Omental fat pad (tissue), 4 donors: ENCODE data around the gene KPNB1. TPM values are rescaled to one million over a fixed set of nuclear protein-coding genes. Genes with fewer than 3 reads are reported as not detected.

Experiments
- ATAC-seq: fragments of 150-250 bp; one replicate; pipeline ENCODE4 v1.9.1; 2016; ENCODE audit warnings: mild to moderate bottlenecking, moderate library complexity; ENCODE audit not compliant: low FRiP score
- DNase-seq: peaks from one replicate; pipeline ENCODE4 v3.0.0-alpha.2; 2019; ENCODE audit warnings: low spot score
- CTCF ChIP-seq, 3 donors: fragments of 450-650 bp; IDR thresholded peaks; one replicate each; pipeline ENCODE4 v1.5.1; 2016 to 2017; ENCODE audit warnings: antibody characterized with exemption in 3 of 3, mild to moderate bottlenecking in 3 of 3, moderate library complexity in 2 of 3
- total RNA-seq, 4 donors: library from RNA; depleted of rRNA; stranded (reverse); fragments of >200 nt; gene quantifications; one replicate each; pipeline ENCODE4 v1.1.0, GENCODE V29; 2016

The KPNB1 gene
- total RNA-seq, 4 donors from 2014 or later: 193 to 335 (median 207) TPM

GRCh38 chr17:47636273-47637030 lies 13.3 kb upstream of the KPNB1 start:
- DNase-seq (no peak), ATAC-seq (no peak)
- TF ChIP-seq CTCF (IDR thresholded peaks at IDR 0.05): no peak

- DNase-seq (no peak), ATAC-seq (no peak)
- TF ChIP-seq CTCF (IDR thresholded peaks at IDR 0.05): no peak
Observed at GRCh38 chr17:47638903-47639302, 10.8 kb upstream of the KPNB1 start.

GRCh38 chr17:47640076-47640475 lies 9.6 kb upstream of the KPNB1 start:
- TF ChIP-seq CTCF (IDR thresholded peaks at IDR 0.05): no peak
- ATAC-seq (peak; percentile 10), DNase-seq (no peak)

- ATAC-seq: no peak
- no peak for DNase-seq
- no peak for TF ChIP-seq CTCF (IDR thresholded peaks at IDR 0.05)
Observed at GRCh38 chr17:47641202-47641601, 8.5 kb upstream of the KPNB1 start.

- DNase-seq (no peak), ATAC-seq (no peak)
- TF ChIP-seq CTCF (IDR thresholded peaks at IDR 0.05): no peak
Observed at GRCh38 chr17:47643116-47643515, 6.6 kb upstream of the KPNB1 start.

GRCh38 chr17:47644324-47644723 lies 5.4 kb upstream of the KPNB1 start:
- DNase-seq (no peak), ATAC-seq (no peak)
- TF ChIP-seq CTCF (IDR thresholded peaks at IDR 0.05): no peak

- no peak for TF ChIP-seq CTCF (IDR thresholded peaks at IDR 0.05)
- no peak for DNase-seq
- peak; percentile 11 for ATAC-seq
Observed at GRCh38 chr17:47649972-47650524, 329 bp downstream of the KPNB1 start.
